Glutamatergic neuron (in vitro differentiated cells): ENCODE results near the gene PPP1R2. TPM values are rescaled to one million over a fixed set of nuclear protein-coding genes. Genes with fewer than 3 reads are reported as not detected.

ENCODE experiments used
- DNase-seq: peaks from one replicate; pipeline ENCODE4 v3.0.0; 2022
- H3K27ac Mint-ChIP-seq: one replicate; pipeline ENCODE4 v1.8.0; 2020; ENCODE audit warnings: mild to moderate bottlenecking, mixed read lengths, inconsistent platforms; ENCODE audit not compliant: unreplicated experiment
- H3K27me3 Mint-ChIP-seq: one replicate; pipeline ENCODE4 v1.8.0; 2020; ENCODE audit warnings: mild to moderate bottlenecking, moderate library complexity, mixed read lengths, inconsistent platforms; ENCODE audit not compliant: unreplicated experiment
- H3K36me3 Mint-ChIP-seq: one replicate; pipeline ENCODE4 v1.8.0; 2020; ENCODE audit warnings: mild to moderate bottlenecking, mixed read lengths, inconsistent platforms; ENCODE audit not compliant: unreplicated experiment
- H3K4me1 Mint-ChIP-seq: one replicate; pipeline ENCODE4 v1.8.0; 2020; ENCODE audit warnings: mild to moderate bottlenecking, low read depth, mixed read lengths, inconsistent platforms; ENCODE audit not compliant: unreplicated experiment
- H3K4me3 Mint-ChIP-seq: one replicate; pipeline ENCODE4 v1.8.0; 2020; ENCODE audit warnings: mild to moderate bottlenecking, mixed read lengths, inconsistent platforms; ENCODE audit not compliant: unreplicated experiment
- H3K9me3 Mint-ChIP-seq: one replicate; pipeline ENCODE4 v1.8.0; 2020; ENCODE audit warnings: mild to moderate bottlenecking, moderate library complexity, mixed read lengths, inconsistent platforms; ENCODE audit not compliant: unreplicated experiment
- total RNA-seq: library from RNA; stranded (reverse); fragmentation: NEBNext Ultra II Directional; extraction: Animal tissue kit (Norgen Biotek cat#: 25700); gene quantifications from one replicate; pipeline ENCODE4 v1.2.1, GENCODE V29; 2021; ENCODE audit not compliant: unreplicated experiment
- TF ChIP-seq, protein P1 (sequence below): fragments of 200-600 bp; sonication (generic); IDR thresholded peaks from one replicate; pipeline ENCODE4 v1.5.0; 2021; ENCODE audit not compliant: partially characterized antibody, unreplicated experiment

Gene PPP1R2
- total RNA-seq, 1 donor from 2014 or later: 29.7 TPM

DNA sequence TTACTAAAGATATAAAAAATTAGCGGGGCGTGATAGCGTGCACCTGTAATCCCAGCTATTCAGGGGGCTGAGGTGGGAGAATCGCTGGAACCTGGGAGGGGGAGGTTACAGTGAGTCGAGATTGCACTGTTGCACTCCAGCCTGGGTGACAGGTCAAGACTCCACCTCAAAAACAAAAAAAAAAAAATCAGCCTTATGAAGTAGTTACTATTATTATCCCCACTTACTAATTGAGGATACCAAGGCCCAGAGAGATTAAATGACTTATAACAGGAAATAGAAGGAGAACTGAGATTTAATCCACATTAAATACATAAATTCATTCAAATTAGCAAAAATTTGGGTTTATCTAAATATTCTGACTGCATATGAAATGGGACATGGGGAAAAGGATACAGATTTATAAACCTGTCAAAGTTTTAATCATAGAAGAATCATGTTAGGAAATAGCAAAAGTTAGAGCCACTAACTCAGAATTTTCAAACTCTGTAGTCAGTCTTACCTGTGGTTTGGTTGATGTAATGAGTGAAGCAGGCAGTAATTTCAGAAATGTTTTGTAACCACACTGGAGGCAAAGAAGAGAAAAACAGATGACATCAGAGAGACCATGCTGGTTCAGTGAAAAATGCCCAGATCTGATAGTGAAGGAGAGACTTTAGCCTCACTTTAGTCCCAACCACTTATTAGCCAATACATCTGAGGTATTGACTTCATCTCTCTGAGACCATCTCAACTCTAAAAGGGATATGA lies 75.3 kb downstream of the PPP1R2 start:
- Mint-ChIP-seq H3K36me3 (peaks cover 15% of the 10 kb centered on the region), H3K4me3 (no peak overlapping the region), H3K4me1 (no peaks in the 10 kb centered on the region), H3K9me3 (peaks cover 3% of the 10 kb centered on the region), H3K27ac (no peak overlapping the region), H3K27me3 (no peaks in the 10 kb centered on the region)
- DNase-seq: no peak
- TF ChIP-seq, protein P1, sequence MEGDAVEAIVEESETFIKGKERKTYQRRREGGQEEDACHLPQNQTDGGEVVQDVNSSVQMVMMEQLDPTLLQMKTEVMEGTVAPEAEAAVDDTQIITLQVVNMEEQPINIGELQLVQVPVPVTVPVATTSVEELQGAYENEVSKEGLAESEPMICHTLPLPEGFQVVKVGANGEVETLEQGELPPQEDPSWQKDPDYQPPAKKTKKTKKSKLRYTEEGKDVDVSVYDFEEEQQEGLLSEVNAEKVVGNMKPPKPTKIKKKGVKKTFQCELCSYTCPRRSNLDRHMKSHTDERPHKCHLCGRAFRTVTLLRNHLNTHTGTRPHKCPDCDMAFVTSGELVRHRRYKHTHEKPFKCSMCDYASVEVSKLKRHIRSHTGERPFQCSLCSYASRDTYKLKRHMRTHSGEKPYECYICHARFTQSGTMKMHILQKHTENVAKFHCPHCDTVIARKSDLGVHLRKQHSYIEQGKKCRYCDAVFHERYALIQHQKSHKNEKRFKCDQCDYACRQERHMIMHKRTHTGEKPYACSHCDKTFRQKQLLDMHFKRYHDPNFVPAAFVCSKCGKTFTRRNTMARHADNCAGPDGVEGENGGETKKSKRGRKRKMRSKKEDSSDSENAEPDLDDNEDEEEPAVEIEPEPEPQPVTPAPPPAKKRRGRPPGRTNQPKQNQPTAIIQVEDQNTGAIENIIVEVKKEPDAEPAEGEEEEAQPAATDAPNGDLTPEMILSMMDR: no peak

DNA sequence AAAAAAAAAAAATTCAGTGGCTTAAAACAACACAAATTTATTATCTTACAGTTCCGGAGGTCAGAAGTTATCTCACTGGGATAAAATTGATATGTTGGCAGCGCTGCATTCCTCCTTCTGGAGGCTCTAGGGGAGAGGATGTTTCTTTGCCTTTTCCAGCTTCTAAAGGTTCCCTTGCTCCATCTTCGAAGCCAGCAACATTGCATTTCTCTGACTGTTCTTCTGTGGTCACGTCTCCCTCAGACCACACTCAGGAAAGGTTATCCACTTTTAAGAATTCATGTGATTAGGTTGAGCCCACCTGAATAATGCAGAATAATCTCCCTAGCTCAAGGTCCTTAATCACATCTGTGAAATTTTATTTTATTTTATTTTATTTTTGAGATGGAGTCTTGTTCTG lies 76.9 kb downstream of the PPP1R2 start:
- H3K9me3 Mint-ChIP-seq: peaks cover 3% of the 10 kb centered on the region
- DNase-seq: no peak
- H3K27me3 Mint-ChIP-seq: no peaks in the 10 kb centered on the region
- no peak overlapping the region for H3K4me3 Mint-ChIP-seq
- TF ChIP-seq, protein P1: no peak
- H3K27ac Mint-ChIP-seq: no peak overlapping the region
- peaks cover 15% of the 10 kb centered on the region for H3K36me3 Mint-ChIP-seq
- no peaks in the 10 kb centered on the region for H3K4me1 Mint-ChIP-seq

Other genes starting within 250 kb of the PPP1R2 start
- gene ACAP2, start 100.3 kb downstream of the PPP1R2 start, total RNA-seq: 60.9 TPM
- gene APOD, start 40.6 kb upstream of the PPP1R2 start, total RNA-seq: not detected
- gene MUC20, start 177.7 kb upstream of the PPP1R2 start, total RNA-seq: not detected